ENCODE measurements around the gene C1orf198. TPM values are rescaled to one million over a fixed set of nuclear protein-coding genes. Genes with fewer than 3 reads are reported as not detected.
A peak's percentile ranks its signal among the peaks of the same experiment; 100 is the strongest.

Gene C1orf198
- total RNA-seq, 1 experiment from 2014 or later, result 22.9 TPM

DNA sequence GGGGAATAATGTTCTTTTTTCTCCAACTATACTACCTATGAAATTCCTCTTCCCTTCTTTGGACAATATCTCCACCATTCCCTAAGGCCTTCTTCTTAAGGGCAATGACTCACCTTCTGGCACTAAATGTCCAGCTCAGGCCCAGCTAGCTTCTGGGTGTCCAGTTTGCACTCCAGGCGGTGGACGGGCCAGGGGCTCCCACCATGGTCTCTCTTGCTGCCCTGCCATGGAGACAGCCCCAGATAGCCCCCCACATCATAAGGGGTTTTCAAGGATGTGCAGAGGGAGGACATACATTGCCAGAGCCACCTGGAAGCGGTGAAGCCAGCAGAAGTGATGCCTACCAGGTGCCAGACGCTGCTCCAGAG, 43.8 kb downstream of the C1orf198 start:
- peaks cover 23 to 24% of the 10 kb centered on the region in 2 experiments for H3K4me1 ChIP-seq (ENCODE audit: control insufficient read depth in 1 of 2, insufficient read depth in 2 of 2, low read length in 2 of 2)
- BruUV-seq (replicated peaks), result no TSS peak
- DNase-seq (ENCODE audit: low read depth, low spot score) (no peak), ATAC-seq (peak; percentile 28; the same call in 1 of the 2 replicates)
- H3K9ac ChIP-seq (ENCODE audit: low read length), result no peak overlapping the region
- no peaks in the 10 kb centered on the region for H3K9me3 ChIP-seq (ENCODE audit: control insufficient read depth in 1 of 2, insufficient read depth in 1 of 2, low read depth in 1 of 2, low read length in 2 of 2)
- H3K4me3 ChIP-seq (replicated peaks in 1 of 2; ENCODE audit: low read depth in 1 of 2, low read length in 2 of 2), result no peak overlapping the region
- ChIA-PET CTCF (no interaction called here), RAD21 (ENCODE audit: low non-redundant PET in 1 of 2, low total read pairs in 2 of 2, uncharacterized antibody in 2 of 2, unreplicated experiment in 2 of 2) (interaction anchor here in 1 of 2 experiments (0.6 kb wide), 1 partner anchor 64 kb away, joined by 3 read pairs; no protein-coding TSS in a partner anchor), POLR2A (no interaction called here)
- H3K9me2 ChIP-seq (ENCODE audit: insufficient read depth), result no peaks in the 10 kb centered on the region
- no peak for TF ChIP-seq ZFX (IDR thresholded peaks at IDR 0.05)
- no peak for TF ChIP-seq ELF1 (IDR thresholded peaks at IDR 0.05; ENCODE audit: borderline replicate concordance, low read depth)
- TF ChIP-seq POLR2A (IDR thresholded peaks at IDR 0.05; ENCODE audit: borderline replicate concordance, extremely low read depth, insufficient read depth, insufficient read length), result no peak
- no peak for TF ChIP-seq CBX3 (IDR thresholded peaks at IDR 0.05; ENCODE audit: low read depth)
- no peak for TF ChIP-seq FOSL1 (IDR thresholded peaks at IDR 0.05; ENCODE audit: low read depth)
- TF ChIP-seq JUND (IDR thresholded peaks at IDR 0.05), result no peak
- TF ChIP-seq, protein P1, sequence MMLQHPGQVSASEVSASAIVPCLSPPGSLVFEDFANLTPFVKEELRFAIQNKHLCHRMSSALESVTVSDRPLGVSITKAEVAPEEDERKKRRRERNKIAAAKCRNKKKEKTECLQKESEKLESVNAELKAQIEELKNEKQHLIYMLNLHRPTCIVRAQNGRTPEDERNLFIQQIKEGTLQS (IDR thresholded peaks at IDR 0.05), result no peak
- no peak for TF ChIP-seq TCF7L2 (IDR thresholded peaks at IDR 0.05; ENCODE audit: borderline replicate concordance, extremely low read depth, insufficient read depth, insufficient read length)
- intact Hi-C loops (cut with micrococcal nuclease), result no loop called here
- peak overlapping the region; percentile 56 for H3K4me2 ChIP-seq (ENCODE audit: low read length)
- no peaks in the 10 kb centered on the region for H3K27me3 ChIP-seq (ENCODE audit: insufficient read depth, low read length)
- no peak overlapping the region for H2AFZ ChIP-seq (ENCODE audit: low read depth, low read length, poor library complexity, severe bottlenecking)
- H3K36me3 ChIP-seq (ENCODE audit: control insufficient read depth in 1 of 2, insufficient read depth in 2 of 2, low read length in 2 of 2), result no peaks in the 10 kb centered on the region
- no peaks in the 10 kb centered on the region for H4K20me1 ChIP-seq (ENCODE audit: insufficient read depth)
- peak overlapping the region; percentile 11; the same call in 1 of the 2 replicates for H3K27ac ChIP-seq (ENCODE audit: low read depth, low read length)
- no peaks in the 10 kb centered on the region for H3K79me2 ChIP-seq (ENCODE audit: insufficient read depth, low read length)

DNA sequence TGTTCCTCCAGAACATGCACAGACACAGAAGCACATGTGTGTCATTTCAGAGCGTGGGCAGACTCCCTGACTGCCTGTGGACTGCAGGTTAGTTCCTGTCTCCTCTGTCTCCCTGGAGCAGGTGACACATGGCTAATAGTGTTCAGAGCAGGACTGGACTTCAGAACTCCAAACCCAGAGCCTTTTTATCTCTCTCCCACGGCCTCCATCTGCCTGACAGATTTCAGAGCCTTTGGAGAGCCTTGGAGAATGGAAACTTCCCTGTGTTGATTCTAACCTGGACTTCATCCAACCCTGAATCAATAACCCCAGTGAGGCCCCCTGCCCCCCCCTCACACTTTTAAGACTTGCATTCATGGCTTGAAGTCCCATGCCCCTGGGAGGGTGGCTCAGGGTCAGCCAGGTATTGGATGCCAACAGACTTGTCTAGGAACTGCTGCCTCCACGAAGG, 44.4 kb downstream of the C1orf198 start:
- no peaks in the 10 kb centered on the region for H3K9me3 ChIP-seq (ENCODE audit: control insufficient read depth in 1 of 2, insufficient read depth in 1 of 2, low read depth in 1 of 2, low read length in 2 of 2)
- no peak overlapping the region for H3K9ac ChIP-seq (ENCODE audit: low read length)
- intact Hi-C loops (cut with micrococcal nuclease), result no loop called here
- H2AFZ ChIP-seq (ENCODE audit: low read depth, low read length, poor library complexity, severe bottlenecking), result no peak overlapping the region
- H3K27me3 ChIP-seq (ENCODE audit: insufficient read depth, low read length), result no peaks in the 10 kb centered on the region
- H3K4me1 ChIP-seq (ENCODE audit: control insufficient read depth in 1 of 2, insufficient read depth in 2 of 2, low read length in 2 of 2), result peaks cover 23 to 24% of the 10 kb centered on the region in 2 experiments
- H3K36me3 ChIP-seq (ENCODE audit: control insufficient read depth in 1 of 2, insufficient read depth in 2 of 2, low read length in 2 of 2), result no peaks in the 10 kb centered on the region
- BruUV-seq (replicated peaks), result no TSS peak
- no peaks in the 10 kb centered on the region for H4K20me1 ChIP-seq (ENCODE audit: insufficient read depth)
- H3K27ac ChIP-seq (ENCODE audit: low read depth, low read length), result no peak overlapping the region
- H3K79me2 ChIP-seq (ENCODE audit: insufficient read depth, low read length), result no peaks in the 10 kb centered on the region
- ChIA-PET RAD21 (ENCODE audit: low non-redundant PET in 1 of 2, low total read pairs in 2 of 2, uncharacterized antibody in 2 of 2, unreplicated experiment in 2 of 2) (no interaction called here), POLR2A (no interaction called here), CTCF (no interaction called here)
- DNase-seq (ENCODE audit: low read depth, low spot score) (no peak), ATAC-seq (no peak)
- H3K4me3 ChIP-seq (replicated peaks in 1 of 2; ENCODE audit: low read depth in 1 of 2, low read length in 2 of 2), result no peak overlapping the region
- no peaks in the 10 kb centered on the region for H3K9me2 ChIP-seq (ENCODE audit: insufficient read depth)
- no peak overlapping the region for H3K4me2 ChIP-seq (ENCODE audit: low read length)
- TF ChIP-seq POLR2A (IDR thresholded peaks at IDR 0.05; ENCODE audit: borderline replicate concordance, extremely low read depth, insufficient read depth, insufficient read length), result no peak
- TF ChIP-seq ZNF274 (IDR thresholded peaks at IDR 0.05; ENCODE audit: low read depth, low read length), result no peak
- no peak for TF ChIP-seq SP1 (IDR thresholded peaks at IDR 0.05; ENCODE audit: low read depth)
- no peak for TF ChIP-seq MAX (IDR thresholded peaks at IDR 0.05)
- TF ChIP-seq CBX3 (IDR thresholded peaks at IDR 0.05; ENCODE audit: low read depth), result no peak
- no peak for TF ChIP-seq TCF7L2 (IDR thresholded peaks at IDR 0.05; ENCODE audit: borderline replicate concordance, extremely low read depth, insufficient read depth, insufficient read length)
- TF ChIP-seq POLR2AphosphoS5 (IDR thresholded peaks at IDR 0.05; ENCODE audit: low read depth, low read length), result no peak
- TF ChIP-seq, protein P2, sequence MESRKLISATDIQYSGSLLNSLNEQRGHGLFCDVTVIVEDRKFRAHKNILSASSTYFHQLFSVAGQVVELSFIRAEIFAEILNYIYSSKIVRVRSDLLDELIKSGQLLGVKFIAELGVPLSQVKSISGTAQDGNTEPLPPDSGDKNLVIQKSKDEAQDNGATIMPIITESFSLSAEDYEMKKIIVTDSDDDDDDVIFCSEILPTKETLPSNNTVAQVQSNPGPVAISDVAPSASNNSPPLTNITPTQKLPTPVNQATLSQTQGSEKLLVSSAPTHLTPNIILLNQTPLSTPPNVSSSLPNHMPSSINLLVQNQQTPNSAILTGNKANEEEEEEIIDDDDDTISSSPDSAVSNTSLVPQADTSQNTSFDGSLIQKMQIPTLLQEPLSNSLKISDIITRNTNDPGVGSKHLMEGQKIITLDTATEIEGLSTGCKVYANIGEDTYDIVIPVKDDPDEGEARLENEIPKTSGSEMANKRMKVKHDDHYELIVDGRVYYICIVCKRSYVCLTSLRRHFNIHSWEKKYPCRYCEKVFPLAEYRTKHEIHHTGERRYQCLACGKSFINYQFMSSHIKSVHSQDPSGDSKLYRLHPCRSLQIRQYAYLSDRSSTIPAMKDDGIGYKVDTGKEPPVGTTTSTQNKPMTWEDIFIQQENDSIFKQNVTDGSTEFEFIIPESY (IDR thresholded peaks at IDR 0.05; ENCODE audit: extremely low read depth, insufficient replicate concordance, low read length), result no peak
- no peak for TF ChIP-seq EGR1 (IDR thresholded peaks at IDR 0.05; ENCODE audit: low read depth)
- TF ChIP-seq ZFX (IDR thresholded peaks at IDR 0.05), result no peak
- TF ChIP-seq YY1 (IDR thresholded peaks at IDR 0.05; ENCODE audit: extremely low read depth, insufficient replicate concordance, low read depth, low read length), result no peak
- TF ChIP-seq EZH2phosphoT487 (IDR thresholded peaks at IDR 0.05; ENCODE audit: borderline replicate concordance), result no peak
- no peak for TF ChIP-seq ELF1 (IDR thresholded peaks at IDR 0.05; ENCODE audit: borderline replicate concordance, low read depth)

Data from HCT116 (cell line).